UCSD-AML1 (cell line): Measurements from ENCODE around the gene KIN.
"Not testable (repeated sequence)": the region's sequence is repeated elsewhere in the genome, so short reads cannot be mapped to it uniquely, and the experiment has no call there.

ENCODE experiments used
- DNase-seq: peaks from one replicate; lab custom pipeline; 2025; ENCODE audit not compliant: unreplicated experiment; lab: John Stamatoyannopoulos, UW

The KIN gene, protein sequence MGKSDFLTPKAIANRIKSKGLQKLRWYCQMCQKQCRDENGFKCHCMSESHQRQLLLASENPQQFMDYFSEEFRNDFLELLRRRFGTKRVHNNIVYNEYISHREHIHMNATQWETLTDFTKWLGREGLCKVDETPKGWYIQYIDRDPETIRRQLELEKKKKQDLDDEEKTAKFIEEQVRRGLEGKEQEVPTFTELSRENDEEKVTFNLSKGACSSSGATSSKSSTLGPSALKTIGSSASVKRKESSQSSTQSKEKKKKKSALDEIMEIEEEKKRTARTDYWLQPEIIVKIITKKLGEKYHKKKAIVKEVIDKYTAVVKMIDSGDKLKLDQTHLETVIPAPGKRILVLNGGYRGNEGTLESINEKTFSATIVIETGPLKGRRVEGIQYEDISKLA

GRCh38 chr10:7787857-7788638 lies at the start of gene KIN, which contains the start of gene ATP5F1C:
Gene KIN, minus strand, starts transcription at chr10:7787993. Its CDS starts 60 bp downstream, at chr10:7787933.
Gene ATP5F1C, plus strand, starts transcription at chr10:7788177. Its CDS starts 31 bp downstream, at chr10:7788208.
- peak; percentile 98 for DNase-seq

GRCh38 chr10:7836571-7836970 lies 48.8 kb upstream of the KIN start:
- DNase-seq: no peak

GRCh38 chr10:7834262-7834661 lies 46.5 kb upstream of the KIN start:
- no peak for DNase-seq

DNA sequence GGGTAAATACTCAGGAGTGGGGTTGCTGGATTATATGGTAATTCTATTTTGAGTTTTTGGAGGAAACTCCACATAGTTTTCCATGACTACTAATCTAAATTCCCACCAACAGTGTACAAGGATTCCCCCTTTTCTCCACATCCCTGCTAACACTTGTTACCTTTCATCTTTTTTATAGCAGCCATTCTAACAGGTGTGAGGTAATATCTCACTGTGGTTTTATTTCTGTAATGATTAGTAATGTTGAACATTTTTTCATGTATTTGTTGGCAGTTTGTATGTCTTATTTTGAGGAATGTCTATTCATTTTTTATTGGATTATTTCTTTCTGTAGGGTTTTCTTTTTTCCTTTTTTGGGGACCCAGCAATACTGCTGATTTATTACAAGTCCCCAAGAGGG lies 45.4 kb upstream of the KIN start:
- no peak for DNase-seq

- DNase-seq: no peak
Measured at GRCh38 chr10:7832060-7832459, 44.3 kb upstream of the KIN start.

DNA sequence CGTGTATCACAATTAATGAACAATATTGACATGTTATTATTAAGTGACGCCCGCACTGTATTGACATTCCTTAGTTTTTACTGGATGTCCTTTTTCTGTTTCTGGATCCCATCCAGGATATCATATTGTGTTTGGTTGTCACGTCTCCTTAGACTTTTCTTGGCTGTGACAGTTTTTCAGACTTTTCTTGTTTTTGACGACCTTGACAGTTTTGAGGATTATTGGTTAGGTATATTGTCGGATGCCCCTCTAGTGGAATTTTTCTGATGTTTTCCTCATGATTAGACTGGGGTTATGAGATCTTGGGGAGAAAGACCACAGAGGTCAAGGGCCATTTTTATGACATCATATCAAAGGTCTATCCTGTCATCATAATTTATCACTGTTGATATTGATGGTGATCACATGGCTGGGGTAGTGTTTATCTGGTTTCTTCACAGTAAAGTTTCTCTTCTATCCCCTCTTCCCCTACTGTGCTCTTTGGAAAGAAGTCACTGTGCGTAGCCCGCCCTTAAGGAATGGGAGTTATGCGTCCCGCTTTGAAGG lies 41.6 kb upstream of the KIN start:
- DNase-seq: no peak

GRCh38 chr10:7826971-7827370 lies 39.2 kb upstream of the KIN start:
- no peak for DNase-seq

GRCh38 chr10:7824251-7824650 lies 36.5 kb upstream of the KIN start:
- DNase-seq: no peak

DNA sequence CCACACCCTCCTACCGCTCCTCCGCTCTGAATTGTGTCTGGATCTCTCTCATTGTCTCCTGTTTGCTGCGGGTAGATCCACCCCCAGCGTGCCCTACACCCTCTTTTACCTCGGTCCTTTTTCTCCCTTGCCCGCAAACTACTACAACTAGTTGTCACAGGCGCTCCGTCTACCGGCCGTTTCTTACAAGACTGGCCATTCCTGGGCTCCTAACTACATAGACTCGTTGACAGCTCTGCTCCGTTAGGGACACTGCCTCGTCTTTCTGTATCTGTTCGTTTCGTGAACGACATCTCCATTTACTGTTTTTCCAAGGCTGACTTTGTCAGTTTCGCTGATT lies 31.3 kb upstream of the KIN start:
- peak; percentile 53 for DNase-seq

GRCh38 chr10:7818295-7819120 lies 30.7 kb upstream of the KIN start, which contains the start of gene TAF3:
Gene TAF3, plus strand, starts transcription at chr10:7818505. Its CDS starts 205 bp downstream, at chr10:7818710.
- peak; percentile 91 for DNase-seq

GRCh38 chr10:7817984-7818294 lies 30.1 kb upstream of the KIN start:
- DNase-seq: no peak

- DNase-seq: no peak
Measured at GRCh38 chr10:7817576-7817975, 29.8 kb upstream of the KIN start.

- no peak for DNase-seq
Measured at GRCh38 chr10:7813481-7813880, 25.7 kb upstream of the KIN start.

DNA sequence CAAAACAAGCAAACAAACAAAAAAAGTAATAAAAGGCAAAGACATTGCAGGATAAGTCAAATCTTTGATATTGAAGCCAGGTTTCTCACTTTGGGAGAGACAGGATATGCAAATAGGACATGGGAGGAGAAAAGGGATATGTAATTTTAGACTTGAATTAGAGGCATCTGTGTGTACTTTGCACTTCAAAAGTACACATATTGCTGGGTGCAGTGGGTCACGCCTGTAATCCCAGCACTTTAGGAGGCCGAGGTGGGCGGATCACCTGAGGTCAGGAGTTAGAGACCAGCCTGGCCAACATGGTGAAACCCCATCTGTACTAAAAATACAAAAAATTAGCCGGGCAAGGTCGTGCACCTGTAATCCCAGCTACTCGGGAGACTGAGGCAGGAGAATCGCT lies 23.9 kb upstream of the KIN start:
- DNase-seq: not testable (repeated sequence)

GRCh38 chr10:7811000-7811399 lies 23.2 kb upstream of the KIN start:
- no peak for DNase-seq

DNA sequence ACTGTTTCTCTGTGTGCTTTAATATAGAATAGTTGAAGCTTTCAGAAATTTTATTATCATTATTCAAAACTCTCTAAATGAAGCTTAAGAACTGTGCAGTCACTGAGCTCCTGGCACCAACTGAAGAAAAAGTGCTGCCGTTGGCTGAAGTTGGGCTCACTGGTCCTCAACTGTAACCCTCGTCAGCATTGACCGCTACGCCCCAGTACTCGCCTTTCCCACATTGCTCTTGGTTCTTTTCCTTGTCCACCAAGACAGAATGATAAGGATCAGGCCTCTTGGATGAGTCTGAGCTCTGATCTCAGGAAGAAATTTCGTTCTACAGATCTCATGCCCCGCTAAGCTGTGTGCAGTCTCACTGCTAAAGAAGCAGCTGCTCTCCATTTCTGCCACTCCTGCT lies 22.6 kb upstream of the KIN start:
- DNase-seq: no peak

- DNase-seq: no peak
Measured at GRCh38 chr10:7808686-7809267, 21.0 kb upstream of the KIN start.

DNA sequence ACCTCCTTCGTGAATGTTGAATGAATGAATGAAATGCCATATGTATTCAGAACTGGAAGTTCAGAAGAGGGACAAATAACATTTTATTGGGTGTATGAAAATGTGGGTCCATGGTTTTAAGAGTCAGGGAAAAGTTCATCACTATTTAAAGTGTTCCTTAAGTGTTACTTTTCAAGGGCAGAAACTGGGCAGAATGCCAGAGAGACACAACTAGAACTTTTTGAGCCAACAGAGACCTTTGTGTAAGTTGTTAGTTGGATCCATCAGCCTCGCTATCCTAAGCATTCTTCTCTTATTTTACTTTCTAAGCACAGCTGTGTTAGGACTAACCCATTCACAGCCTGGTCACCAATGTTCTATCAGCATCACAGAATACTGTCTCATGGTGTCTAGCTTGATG lies 16.9 kb upstream of the KIN start:
- DNase-seq: no peak

DNA sequence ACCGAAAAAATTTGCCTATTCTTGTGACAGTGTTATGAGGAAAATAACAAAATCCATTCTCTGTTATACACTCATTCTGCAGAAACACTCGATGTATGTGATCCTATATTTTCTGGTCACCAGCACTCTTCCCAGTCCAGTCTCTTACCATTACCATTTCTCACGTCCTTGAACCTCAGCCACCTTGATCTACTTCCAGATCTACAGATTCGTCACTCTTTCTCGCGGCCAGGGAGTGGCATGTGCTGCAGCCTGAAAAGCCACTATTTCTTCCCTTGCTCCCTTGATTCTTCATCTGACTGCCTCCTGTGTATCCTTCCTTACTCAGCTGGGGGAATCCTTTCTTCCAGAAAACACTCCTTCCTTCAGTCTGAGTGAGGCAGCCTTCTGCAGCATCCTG lies 16.4 kb upstream of the KIN start:
- DNase-seq: no peak

DNA sequence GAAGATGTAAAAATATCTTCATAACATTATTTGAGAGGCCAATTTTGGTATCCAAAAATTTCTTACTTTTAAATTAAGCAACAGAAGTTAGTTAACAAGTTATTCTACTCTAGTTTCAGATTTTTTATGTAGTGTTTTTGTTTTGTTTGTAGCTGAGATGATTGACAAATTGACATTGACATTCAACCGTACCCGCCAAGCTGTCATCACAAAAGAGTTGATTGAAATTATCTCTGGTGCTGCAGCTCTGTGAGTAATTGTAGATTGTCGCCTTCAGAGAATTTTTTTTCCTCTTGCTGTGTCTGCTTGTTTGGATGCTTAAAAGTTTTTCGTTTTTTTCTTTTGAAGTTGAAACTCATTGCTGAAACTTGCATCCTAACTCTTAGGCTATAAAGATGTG lies 14.8 kb upstream of the KIN start:
- DNase-seq: no peak

GRCh38 chr10:7797582-7797981 lies 9.8 kb upstream of the KIN start:
- DNase-seq: peak; percentile 61
